Astrocyte of the cerebellum (primary cell): ENCODE measurements around the gene GPC5.
"Not testable (repeated sequence)": the region's sequence is repeated elsewhere in the genome, so short reads cannot be mapped to it uniquely, and the experiment has no call there.

ENCODE experiments used
- DNase-seq: peaks from one replicate; pipeline ENCODE4 v3.0.0-alpha.2; 2011; ENCODE audit warnings: low read depth
- H3K4me3 ChIP-seq: 2 replicates; pipeline ENCODE4 v1.5.1; 2011; ENCODE audit warnings: mild to moderate bottlenecking, low read depth, low read length, moderate library complexity
- in situ Hi-C: cut with HindIII; loops from 2 replicates; pipeline ENCODE4 v1.10.0; 2017; ENCODE audit warnings: low sequenced_read_pairs
- TF ChIP-seq, protein P1 (sequence below): IDR thresholded peaks from 2 replicates; pipeline ENCODE4 v1.5.1; 2012; ENCODE audit warnings: low read length, low read depth, moderate library complexity, mild to moderate bottlenecking; ENCODE audit errors: missing control alignments

The GPC5 gene

DNA sequence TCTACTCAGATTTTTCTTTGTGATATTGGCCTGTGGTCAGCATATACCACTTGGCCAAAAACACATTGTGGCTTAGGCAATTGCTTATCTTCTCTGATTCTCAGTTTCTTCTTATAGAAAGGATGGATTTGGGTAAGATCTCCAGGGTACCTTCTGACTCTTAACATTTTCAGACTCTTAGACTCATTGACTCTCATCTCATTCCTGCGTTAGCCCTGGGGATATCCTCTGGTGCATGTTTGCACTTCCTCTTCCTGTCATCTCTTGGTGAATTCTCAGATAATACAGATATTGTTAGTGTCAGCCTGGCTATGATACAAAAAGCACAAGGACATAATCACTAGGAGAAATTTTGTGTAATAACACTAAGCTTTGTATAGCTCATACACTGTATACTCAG, 1335.6 kb downstream of the GPC5 start:
- in situ Hi-C loops, result no loop called here
- DNase-seq, result no peak
- TF ChIP-seq, protein P1, sequence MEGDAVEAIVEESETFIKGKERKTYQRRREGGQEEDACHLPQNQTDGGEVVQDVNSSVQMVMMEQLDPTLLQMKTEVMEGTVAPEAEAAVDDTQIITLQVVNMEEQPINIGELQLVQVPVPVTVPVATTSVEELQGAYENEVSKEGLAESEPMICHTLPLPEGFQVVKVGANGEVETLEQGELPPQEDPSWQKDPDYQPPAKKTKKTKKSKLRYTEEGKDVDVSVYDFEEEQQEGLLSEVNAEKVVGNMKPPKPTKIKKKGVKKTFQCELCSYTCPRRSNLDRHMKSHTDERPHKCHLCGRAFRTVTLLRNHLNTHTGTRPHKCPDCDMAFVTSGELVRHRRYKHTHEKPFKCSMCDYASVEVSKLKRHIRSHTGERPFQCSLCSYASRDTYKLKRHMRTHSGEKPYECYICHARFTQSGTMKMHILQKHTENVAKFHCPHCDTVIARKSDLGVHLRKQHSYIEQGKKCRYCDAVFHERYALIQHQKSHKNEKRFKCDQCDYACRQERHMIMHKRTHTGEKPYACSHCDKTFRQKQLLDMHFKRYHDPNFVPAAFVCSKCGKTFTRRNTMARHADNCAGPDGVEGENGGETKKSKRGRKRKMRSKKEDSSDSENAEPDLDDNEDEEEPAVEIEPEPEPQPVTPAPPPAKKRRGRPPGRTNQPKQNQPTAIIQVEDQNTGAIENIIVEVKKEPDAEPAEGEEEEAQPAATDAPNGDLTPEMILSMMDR, result no peak
- H3K4me3 ChIP-seq, result no peak overlapping the region

- TF ChIP-seq, protein P1, result no peak
- H3K4me3 ChIP-seq, result no peak overlapping the region
- DNase-seq, result no peak
- in situ Hi-C loops, result no loop called here
Observed at GRCh38 chr13:92734545-92734944, 1336.1 kb downstream of the GPC5 start.

DNA sequence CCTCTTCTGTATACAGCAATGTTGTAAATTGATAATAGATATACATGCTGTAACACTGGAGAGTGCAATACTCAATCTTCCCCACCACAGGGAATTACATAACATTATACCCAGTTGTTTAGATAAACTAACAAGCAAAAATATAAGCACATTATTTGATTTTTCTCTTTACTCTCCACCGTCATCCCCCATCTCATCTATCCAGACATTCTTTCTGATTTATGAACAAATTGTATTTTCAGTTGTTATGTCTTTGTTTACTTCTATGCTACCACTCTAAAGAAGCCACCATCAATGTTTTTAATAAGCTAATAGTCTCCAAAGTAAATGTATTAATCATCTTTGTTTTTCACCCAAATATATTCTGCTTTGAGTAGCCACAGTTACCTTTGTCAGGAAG, 1337.5 kb downstream of the GPC5 start:
- in situ Hi-C loops, result no loop called here
- DNase-seq, result no peak
- TF ChIP-seq, protein P1, result no peak
- H3K4me3 ChIP-seq, result no peak overlapping the region

GRCh38 chr13:92739306-92739818, 1340.9 kb downstream of the GPC5 start:
- no peak overlapping the region for H3K4me3 ChIP-seq
- DNase-seq, result no peak
- TF ChIP-seq, protein P1, result no peak
- in situ Hi-C loops, result no loop called here

DNA sequence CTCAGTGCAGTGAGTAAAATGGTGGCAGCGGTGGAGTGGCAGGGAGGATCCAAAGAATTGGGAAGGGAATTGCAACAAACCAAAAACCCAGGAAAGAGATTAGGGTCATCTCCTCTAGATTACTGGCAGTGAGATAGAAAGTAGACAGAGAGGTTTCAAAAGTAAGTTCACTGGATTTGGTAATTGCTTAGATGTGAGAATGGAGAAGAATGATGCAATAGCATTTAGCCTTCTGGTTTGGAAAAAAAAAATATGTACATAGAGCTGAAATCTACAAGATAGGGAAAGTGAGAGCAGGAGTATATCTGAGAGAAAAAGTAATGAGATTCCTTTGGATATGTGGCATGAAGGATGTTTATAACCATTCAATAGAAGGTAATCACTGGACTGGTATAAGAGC, 1345.6 kb downstream of the GPC5 start:
- in situ Hi-C loops, result no loop called here
- DNase-seq, result no peak
- no peak overlapping the region for H3K4me3 ChIP-seq
- TF ChIP-seq, protein P1, result no peak

DNA sequence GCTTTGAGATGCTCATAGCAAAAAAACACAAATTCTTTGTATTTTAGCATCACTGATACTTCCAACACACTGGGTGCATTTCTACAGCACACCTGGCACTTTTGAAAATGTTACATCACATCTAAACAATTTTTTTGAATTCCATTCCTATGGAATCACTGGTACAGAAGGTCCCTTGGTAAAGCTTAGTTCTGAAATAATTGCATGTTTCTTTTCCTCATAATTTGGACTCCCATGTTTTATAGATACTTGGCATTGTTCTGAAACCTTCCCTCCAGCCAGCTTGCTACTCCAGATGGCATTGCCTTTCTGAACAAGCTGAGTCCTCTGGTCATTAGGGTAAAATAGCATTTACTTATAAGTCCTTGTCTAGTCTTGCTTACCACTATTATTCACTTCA, 1346.8 kb downstream of the GPC5 start:
- no peak overlapping the region for H3K4me3 ChIP-seq
- in situ Hi-C loops, result no loop called here
- DNase-seq, result no peak
- TF ChIP-seq, protein P1, result no peak

DNA sequence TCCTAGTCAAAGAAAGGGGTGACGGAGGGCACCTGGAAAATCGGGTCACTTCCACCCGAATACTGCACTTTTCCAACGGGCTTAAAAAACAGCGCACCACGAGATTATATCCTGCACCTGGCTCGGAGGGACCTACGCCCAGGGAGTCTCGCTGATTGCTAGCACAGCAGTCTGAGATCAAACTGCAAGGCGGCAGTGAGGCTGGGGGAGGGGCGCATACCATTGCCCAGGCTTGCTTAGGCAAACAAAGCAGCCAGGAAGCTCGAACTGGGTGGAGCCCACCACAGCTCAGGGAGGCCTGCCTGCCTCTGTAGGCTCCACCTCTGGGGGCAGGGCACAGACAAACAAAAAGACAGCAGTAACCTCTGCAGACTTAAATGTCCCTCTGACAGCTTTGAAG, 1354.3 kb downstream of the GPC5 start:
- H3K4me3 ChIP-seq, DNase-seq, in situ Hi-C loops: not testable (repeated sequence)
